Epithelial cell of prostate (primary cell): ENCODE data around the gene NUMA1.

ENCODE experiments used
- DNase-seq: peaks from one replicate; pipeline ENCODE4 v3.0.0-alpha.2; 2011; ENCODE audit warnings: low read depth, low spot score
- H3K27ac ChIP-seq: fragments of 450-650 bp; 2 replicates; pipeline ENCODE4 v1.5.1; 2017; ENCODE audit warnings: mild to moderate bottlenecking

NUMA1 gene

GRCh38 chr11:71979602-71980001 lies 100.7 kb downstream of the NUMA1 start:
- no peak for DNase-seq
- H3K27ac ChIP-seq: no peak overlapping the region

- H3K27ac ChIP-seq: no peak overlapping the region
Observed at GRCh38 chr11:71979094-71979493, 101.2 kb downstream of the NUMA1 start.

GRCh38 chr11:71977743-71978418 lies 102.5 kb downstream of the NUMA1 start:
- no peak for DNase-seq

More at GRCh38 chr11:71979094-71979493, 101.2 kb downstream of the NUMA1 start:
- no peak for DNase-seq

GRCh38 chr11:71977090-71977489 lies 103.3 kb downstream of the NUMA1 start:
- no peak for DNase-seq
- H3K27ac ChIP-seq: no peak overlapping the region

More at GRCh38 chr11:71977743-71978418, 102.5 kb downstream of the NUMA1 start:
- no peak overlapping the region for H3K27ac ChIP-seq

- DNase-seq: no peak
- H3K27ac ChIP-seq: no peak overlapping the region
Observed at GRCh38 chr11:71976551-71976950, 103.8 kb downstream of the NUMA1 start.

- H3K27ac ChIP-seq: no peak overlapping the region
- DNase-seq: no peak
Observed at GRCh38 chr11:71971680-71972079, 108.7 kb downstream of the NUMA1 start.

- DNase-seq: no peak
Observed at GRCh38 chr11:71964641-71965040, 115.7 kb downstream of the NUMA1 start.

GRCh38 chr11:71963468-71963867 lies 116.9 kb downstream of the NUMA1 start:
- no peak for DNase-seq
- H3K27ac ChIP-seq: no peak overlapping the region

More at GRCh38 chr11:71964641-71965040, 115.7 kb downstream of the NUMA1 start:
- H3K27ac ChIP-seq: no peak overlapping the region

GRCh38 chr11:71962428-71963038 lies 117.8 kb downstream of the NUMA1 start:
- no peak for DNase-seq
- H3K27ac ChIP-seq: peak overlapping the region; percentile 30

- no peak for DNase-seq
Observed at GRCh38 chr11:71955898-71956456, 124.4 kb downstream of the NUMA1 start.

More at GRCh38 chr11:71955898-71956456, 124.4 kb downstream of the NUMA1 start:
- H3K27ac ChIP-seq: no peak overlapping the region
